Left renal pelvis (tissue), 4 donors: Measurements from ENCODE around the gene STN1. TPM values are rescaled to one million over a fixed set of nuclear protein-coding genes. Genes with fewer than 3 reads are reported as not detected.
"Not testable (repeated sequence)": the region's sequence is repeated elsewhere in the genome, so short reads cannot be mapped to it uniquely, and the experiment has no call there.

Experiments
- DNase-seq, 4 donors: peaks; one replicate each; pipeline ENCODE4 v3.0.0-alpha.2; 2013; ENCODE audit warnings: low read depth in 4 of 4, low spot score in 3 of 4
- polyA plus RNA-seq, 4 donors: library from polyadenylated mRNA; unstranded; fragments of 120-200 nt; gene quantifications; one replicate each; pipeline ENCODE4 v1.2.1, GENCODE V29; 2013; ENCODE audit not compliant: insufficient read length in 4 of 4

STN1 gene
- polyA plus RNA-seq, 4 donors, result 15.1 to 27.3 (median 25.6) TPM

DNA sequence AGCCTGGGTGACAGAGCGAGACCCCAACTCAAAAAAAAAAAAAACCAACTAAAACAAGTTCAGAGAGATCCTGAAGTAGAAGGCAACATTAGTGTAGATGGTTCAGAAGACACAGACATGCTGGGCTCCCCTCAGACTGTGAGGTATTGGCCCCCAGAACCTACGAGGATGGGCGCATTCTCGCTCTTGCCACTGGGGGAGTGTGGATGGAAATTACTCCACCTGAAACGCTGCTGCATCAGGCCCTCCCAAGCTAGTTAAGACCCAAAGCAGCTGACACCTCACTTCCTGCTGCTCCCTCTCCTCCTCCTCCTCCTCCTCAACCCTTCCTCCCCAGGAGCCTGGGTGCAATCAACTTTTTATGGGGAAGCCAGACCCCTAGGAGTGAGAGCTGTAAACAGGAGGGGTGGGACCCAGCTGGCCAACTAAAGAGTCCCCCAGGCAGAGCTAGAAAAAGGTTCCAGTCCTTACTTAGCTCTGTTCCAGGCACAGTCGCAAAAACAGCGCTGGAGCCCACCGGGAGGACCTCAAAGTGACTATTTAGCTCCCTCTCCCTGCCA, 70.0 kb downstream of the STN1 start:
- no peak for DNase-seq

DNA sequence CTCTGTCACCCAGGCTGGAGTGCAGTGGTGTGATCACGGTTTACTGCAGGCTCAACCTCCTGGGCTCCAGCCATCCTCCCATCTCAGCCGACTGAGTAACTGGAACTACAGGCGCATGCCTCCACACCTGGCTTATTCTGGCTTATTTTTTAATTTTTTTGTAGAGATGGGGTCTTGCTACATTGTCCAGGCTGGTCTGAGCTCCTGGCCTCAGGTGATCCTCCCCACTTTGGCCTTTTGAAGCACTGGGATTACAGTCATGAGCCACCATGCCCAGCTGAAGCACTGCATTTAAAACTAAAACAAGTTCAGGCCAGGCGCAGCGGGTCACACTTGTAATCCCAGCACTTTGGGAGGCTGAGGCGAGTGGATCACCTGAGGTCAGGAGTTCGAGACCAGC, 70.6 kb downstream of the STN1 start:
- DNase-seq, result no peak

DNA sequence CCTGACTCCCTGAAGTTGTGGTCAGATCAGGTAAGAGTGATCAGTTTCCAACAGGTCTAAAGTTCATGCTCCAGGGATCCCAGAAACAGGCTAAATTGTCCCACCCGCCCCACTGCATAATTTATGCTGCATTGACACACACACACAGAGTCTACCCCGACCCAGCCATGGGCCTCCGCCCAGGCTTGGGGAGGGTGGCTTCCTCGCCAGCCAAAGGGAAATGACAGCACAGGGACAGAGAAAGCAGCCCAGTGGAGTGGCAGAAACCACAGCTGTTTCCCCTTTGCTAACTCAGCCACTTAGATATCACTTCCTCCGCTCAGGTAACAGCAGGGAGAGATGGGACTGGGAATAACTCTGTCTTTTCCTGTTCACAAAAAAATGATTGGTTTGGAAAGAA, 72.0 kb downstream of the STN1 start:
- no peak for DNase-seq

DNA sequence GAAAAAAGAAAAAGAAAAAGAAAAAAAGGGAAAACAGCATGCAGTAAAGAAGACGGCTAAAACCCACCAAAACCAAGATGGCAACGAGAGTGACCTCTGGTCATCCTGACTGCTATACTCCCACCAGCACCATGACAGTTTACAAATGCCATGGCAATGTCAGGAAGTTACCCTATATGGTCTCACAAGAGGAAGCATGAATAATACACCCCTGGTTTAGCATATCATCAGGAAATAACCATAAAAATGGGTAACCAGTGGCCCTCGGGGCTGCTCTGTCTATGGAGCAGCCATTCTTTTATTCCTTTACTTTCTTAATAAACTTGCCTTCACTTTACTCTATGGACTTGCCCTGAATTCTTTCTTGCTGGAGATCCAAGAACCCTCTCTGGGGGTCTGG, 72.6 kb downstream of the STN1 start:
- DNase-seq, result not testable (repeated sequence)

DNA sequence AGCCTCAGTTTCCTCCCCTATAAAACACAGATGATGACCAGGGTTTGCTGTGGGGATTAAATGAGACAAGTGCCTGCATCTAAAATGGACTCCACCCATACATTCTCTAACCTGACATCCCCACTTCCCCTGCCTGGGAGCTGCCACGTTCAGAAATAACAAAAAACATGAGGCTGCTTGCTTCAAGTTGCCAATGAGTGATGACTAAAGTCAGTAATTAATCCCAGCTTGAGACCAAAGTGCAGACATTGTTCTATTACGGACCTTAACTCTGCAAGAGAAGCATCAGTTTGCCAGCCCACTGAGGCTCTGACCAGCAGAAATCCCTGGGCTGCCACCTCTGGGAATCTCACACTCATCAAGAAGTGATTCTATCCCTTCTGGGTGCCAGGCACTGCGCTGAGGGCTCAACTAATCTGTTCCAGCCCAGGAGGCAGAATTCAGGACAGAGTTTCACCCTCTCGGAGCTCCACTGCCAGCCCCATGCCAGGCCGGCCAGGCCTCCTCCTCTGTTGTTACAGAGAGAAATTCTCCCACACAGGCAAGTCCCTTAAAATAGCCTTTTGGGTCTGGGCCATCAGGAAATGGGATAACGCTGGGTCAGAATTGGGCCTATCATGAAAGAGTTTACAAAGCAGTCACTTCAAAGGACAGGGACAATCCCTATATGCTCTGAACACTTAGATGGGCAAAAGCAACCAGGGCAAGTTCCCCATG, 74.0 kb downstream of the STN1 start:
- no peak for DNase-seq

DNA sequence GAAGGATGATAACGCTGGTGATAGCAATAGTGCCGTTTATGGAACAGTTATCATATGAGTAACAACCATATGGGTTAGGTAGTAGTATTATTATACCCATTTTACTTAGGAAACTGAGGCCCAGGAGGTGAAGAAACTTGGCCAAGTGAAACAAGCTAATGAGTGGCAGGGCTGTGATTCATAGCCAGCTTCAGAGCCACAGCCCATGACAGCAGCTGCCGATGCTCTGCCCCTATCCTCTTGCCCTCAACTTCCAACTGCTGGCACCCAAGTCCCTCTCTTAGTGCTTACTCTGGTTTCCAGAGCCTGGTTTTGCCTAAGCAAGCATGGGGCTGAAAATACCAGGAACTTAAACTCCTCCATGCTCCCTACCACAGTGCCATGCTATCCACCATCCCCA, 74.9 kb downstream of the STN1 start:
- DNase-seq, result no peak

DNA sequence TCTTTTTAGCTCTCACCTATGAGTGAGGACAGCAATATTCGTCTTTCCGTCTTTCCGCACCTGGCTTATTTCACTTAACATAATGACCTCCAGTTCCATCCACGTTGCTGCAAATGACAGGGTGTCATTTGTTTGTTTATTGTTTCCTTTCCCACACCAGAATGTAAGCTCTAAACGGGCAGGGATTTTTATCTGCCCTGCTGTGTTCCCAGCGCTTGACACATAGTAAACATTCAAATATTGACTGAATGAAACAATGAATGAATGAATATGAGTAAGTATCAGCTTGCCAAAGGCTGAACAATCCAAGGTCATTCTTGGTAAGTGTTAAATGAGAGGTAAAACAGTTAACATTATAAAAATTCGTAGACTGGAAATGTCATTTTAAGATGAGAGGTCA, 75.4 kb downstream of the STN1 start:
- DNase-seq, result no peak

DNA sequence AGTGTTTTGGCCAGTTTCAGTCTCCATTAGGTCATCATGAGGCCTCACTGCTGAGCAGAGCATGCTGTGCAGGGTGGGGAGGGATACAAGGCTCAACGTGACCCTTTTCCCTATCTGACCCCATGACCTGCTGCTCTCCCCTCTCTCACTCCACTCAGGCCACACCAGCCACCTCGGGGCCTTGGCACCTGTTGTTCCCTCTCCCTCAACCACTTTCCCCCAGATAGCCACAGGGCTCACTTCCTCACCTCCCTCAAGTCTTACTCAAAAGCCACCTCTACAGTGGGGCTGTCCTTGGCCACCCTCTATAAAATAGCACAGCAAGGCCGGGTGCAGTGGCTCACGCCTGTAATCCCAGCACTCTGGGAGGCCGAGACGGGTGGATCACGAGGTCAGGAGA, 76.5 kb downstream of the STN1 start:
- DNase-seq, result no peak

DNA sequence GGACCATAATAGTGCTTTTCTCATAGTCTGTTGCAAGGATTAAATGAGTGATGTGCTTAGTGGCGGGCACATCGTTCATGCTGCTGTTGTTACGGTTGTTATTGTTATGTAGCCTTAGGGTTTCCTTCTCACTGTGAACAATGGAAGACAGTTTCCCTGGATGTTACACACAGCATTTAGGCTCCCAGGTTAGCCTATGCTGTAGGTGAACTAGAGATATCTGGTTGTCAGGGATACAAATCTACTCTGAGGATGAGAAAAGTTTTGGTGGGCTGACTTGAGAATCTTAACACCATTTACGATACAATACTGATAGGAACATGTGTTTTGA, 77.3 kb downstream of the STN1 start:
- DNase-seq, result no peak

DNA sequence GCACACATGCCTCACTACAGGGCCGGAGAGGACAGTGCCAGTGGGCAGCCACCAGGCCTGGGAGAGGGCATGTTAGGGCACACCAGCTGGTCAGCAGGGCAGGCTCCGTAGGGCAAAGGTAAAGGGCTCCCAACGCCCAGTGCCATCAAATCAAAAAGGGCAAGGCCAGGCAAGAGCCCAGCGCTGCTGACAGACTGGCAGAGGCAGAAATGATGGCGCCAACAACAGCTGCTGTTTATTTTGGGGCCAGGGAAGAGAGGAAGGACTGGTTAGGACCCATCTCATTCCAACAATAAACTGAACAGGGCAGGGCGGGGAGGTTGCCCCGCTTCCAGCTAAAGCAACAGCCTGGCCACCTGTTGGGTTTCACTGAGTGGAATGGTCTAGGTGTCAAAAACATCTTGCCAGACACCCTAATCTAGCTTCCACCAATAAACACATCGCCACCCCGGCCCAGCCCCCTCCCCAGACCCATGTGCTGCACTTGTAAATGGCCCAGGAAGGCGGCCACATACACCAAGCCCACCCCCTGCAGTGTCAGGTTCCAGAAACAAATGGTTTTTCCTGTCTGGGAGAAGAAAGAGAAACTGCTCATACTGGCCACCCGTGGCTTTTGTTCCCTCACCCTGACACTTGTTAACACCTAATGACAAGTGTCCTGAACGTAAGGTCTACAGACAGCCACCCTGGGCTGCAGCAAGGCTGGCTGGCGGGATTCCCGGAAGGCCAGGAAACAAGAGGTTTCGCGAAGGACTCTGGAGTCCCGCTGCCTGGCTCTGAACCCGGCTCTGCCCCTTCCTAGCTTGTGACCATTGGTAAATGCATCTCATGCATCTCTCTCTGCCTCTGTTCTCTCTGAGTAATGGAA, 77.9 kb downstream of the STN1 start:
- no peak for DNase-seq

DNA sequence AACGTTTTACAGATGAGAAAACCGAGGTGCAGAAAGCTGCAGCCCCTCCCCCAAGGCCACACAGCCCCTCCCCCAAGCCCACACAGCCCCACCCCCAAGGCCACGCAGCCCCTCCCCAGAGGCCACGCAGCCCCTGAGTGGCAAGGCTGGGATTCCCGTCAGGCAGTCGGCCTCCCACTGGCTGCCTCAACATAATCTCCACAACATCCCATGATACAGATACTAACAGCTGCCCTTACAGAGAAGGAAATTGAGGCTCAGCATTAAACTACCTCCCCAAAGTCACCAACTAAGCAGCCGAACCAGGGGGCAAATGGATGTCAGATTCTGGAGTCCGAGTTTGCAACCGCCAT, 78.5 kb downstream of the STN1 start:
- DNase-seq, result no peak

DNA sequence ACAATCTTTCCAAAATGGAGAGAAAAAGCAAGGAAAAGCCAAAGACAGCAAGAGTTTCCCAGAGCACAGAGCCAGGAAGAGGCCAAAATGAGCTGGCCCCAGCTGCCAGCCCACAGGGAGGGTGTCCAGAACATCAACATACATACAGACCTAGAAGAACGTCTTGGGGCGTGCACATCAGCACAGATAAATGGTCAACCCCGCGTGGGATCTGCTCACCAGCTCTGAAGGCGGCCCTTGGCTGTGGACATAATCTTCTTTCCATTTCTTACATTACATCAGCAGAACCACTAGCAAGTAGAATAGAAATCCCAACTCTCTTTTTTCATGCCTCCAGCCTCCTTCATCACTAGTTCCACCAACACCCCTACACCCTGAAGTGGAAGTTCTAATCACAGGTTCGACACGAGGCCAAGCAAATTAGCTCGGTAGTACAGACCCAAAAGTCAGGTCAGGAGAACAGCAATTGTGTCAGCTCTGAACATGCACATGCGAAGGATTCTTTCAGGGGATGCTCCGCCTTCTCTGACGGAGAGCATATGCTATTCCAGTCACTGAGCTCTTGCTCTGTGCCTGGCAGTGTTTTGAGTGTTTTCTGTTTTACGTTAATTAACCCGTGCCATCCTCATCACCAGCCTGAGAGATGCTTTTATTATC, 79.0 kb downstream of the STN1 start:
- DNase-seq, result no peak

DNA sequence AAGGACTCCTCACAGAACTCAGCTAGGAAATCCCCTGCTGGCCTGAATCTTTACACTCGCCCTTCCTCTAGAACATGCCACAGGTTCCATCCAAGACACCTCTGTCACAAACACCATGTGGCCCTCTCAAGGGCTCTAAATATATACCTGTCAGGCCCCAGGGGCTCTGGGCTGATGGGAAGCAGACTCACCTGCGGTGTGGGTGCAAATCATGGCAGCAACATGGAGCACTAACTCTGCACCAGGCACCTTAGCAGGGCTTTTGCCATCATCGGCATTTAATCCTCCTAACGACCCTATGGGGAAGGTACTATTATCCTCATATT, 80.0 kb downstream of the STN1 start:
- no peak for DNase-seq

DNA sequence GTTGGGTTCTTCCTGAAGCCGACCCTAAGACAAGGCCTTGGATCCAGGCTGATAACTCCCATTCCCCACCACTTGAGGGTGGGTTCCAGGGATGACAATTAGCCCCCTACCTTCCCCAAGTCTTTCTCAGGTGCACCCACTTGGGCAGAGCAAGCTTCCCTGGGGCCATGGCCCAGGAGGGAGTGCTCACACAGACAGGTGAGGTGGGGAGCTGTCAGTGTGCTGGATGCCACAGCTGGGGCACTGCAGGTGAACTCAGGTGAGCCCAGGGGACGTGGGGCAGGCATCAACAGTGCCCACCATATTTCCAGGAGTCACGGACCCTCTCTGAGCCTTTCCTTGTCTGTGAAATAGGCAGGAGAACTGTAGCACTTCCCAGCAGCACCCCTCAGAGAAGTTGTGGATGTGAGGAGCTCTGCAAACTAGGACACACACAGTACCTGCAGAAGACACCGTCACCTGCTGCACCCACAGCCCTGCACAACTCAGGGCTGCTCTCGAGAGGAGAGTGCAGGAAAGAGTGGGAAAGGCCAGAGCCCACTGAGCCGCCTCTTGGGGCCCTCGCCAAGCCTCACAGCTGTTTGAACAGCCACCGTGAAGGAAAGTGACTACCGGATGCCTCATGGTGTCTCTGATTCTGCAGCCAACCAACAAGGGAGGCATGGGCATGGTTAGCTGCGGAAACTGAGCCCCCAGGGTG, 80.5 kb downstream of the STN1 start:
- DNase-seq, result no peak

DNA sequence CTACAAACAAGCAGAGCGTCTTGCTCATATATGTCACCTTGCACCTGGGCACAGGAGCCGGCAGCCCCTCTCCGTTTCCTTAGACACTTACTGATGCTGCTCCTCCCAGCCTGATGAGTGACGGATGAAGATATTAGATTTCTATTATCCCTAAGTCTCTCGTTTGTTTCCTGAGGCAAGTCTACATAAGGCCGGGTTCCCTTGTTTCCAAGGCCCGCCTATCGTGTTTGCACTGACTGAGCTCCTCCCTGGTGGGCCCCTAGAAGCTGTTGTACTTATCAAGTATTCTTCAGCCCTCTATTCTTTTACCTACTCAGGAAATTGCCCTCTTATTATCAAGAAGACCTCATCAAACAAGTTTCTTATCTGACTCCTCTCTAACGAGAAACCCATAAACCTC, 81.1 kb downstream of the STN1 start:
- no peak for DNase-seq

DNA sequence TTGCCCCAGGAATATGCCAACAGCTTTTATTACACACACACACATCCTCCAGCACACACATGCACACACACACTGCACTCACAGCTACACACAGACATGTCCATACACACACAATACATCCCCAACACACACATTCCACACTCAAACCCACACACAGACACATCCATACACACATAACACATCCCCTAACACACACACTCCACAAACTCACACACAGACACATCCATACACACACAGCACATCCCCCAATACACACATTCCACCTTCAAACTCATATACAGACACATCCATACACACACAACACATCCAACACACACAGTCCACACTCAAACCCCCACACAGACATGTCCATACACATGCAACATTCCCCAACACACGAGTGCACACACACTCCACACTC, 81.7 kb downstream of the STN1 start:
- DNase-seq, result no peak

DNA sequence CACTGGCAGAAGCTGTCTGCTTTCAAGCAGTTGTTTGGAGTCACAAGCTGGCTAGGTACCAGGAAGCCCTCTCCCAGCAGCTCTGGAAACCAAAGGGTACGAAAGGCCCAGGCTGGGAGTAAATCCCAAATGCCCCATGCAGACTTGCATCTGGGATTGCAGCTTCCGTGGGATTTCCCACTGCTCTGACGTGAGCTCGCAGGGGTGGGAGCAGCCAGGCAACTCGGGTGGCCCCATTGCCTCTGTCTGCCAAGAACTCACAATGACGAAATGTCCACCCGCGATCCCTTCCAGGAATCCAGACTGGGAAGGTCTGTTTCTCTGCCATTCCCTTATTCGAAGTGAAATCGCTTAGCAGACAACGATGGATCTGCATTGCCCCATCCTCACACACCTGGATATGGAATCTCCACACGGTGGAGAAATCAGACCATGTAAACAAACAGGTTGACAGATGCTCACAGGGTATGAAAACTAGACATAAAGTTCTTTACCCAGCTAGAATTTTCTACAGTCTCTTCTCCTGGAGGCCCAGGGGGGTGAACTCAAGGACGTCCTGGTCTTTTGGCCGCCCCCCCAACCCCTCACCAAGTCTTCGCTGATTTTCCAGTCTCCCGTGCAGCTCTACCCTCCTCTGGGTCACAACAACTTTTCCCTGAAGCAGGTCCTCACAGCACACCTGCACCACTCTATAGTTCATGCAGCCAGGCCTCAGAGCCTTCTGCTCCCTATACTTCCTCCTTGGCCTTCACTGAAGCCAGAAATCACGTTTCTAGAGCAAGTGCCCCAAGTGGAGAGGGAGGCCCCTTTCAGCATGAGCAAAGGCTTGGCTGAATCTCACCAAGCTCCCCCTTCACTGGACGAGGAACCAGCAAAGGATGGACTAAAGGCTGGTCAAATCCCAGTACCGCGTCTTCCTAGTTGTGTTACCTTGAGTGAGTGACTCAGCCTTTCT, 82.6 kb downstream of the STN1 start:
- no peak for DNase-seq

DNA sequence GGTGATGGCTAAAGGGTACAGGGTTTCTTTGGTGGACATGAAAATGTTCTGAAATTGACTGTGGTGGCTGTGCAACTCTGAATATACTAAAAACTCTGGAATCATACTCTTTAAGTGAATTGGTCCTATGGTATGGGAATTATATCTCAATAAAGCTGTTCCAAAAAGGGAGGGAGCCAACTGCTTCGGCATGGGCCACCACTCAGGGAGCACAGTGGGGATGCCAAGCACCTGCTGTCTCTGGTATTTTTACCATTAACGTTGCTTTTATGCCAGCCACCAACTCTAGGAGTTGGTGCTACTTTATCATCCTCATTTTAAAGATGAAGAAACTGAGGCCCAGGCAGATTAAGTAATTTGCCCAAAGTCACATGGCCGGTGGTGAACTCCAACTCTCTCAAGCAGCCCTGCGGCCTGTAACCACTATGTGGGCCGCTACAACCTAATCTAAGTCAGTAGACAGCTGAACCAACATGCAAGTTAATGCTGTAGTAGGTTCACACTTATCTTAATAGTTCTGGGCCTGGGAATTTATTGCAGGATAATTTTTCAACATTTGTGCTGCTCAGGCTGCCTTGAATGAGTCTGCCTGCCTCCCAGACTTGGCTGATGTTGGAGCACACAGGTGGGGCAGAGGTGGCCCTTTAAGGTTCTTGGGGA, 83.4 kb downstream of the STN1 start:
- no peak for DNase-seq

DNA sequence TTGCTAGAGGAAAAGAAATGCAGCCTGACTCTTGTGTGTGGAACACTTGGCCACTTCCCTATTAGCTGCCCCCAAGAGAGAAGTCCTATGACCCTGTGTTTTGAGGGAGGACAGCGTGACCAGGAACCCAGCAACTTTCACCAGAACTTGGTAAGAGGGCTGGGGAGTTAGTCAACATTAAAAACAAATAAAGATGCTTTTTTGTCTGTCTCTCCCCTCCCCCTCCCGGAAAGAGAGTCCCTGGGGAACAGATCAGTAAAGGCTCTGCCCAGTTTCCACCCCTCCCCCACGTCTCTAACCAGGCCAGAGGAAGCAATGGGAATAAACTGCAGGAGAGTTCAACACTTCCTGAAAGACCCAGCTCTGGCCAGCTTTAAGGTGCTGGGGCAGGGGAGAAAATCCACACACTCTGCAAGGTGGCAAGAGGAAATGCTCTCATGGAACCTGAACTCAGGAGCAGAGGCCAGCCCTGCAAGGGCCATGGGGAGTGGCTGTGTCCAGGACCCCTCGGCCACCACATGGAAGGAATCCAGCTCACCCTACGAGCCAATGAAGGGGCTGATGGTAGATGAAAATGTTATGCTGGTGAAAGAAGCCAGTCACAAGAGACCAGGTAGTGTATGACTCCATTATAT, 84.1 kb downstream of the STN1 start:
- no peak for DNase-seq
